Ishikawa (cell line): ENCODE measurements around the gene KCNAB1.
A peak's percentile ranks its signal among the peaks of the same experiment; 100 is the strongest.

Experiments used
- CEBPB ChIP-seq: IDR thresholded peaks from 2 replicates; pipeline ENCODE4 v1.6.1; 2012
- CREB1 ChIP-seq: IDR thresholded peaks from 2 replicates; pipeline ENCODE4 v1.6.1; 2012; ENCODE audit warnings: low read depth
- EGR1 ChIP-seq: IDR thresholded peaks from 2 replicates; pipeline ENCODE4 v1.6.1; 2012
- EP300 ChIP-seq: IDR thresholded peaks from 2 replicates; pipeline ENCODE4 v1.6.1; 2012; ENCODE audit warnings: borderline replicate concordance
- FOXM1 ChIP-seq: IDR thresholded peaks from 2 replicates; pipeline ENCODE4 v1.6.1; 2012; ENCODE audit warnings: low read depth, borderline replicate concordance
- NFIC ChIP-seq: IDR thresholded peaks from 2 replicates; pipeline ENCODE4 v1.6.1; 2012
- RAD21 ChIP-seq: IDR thresholded peaks from 2 replicates; pipeline ENCODE4 v1.6.1; 2012; ENCODE audit warnings: low read depth
- TAF1 ChIP-seq: IDR thresholded peaks from 2 replicates; pipeline ENCODE4 v1.6.1; 2012; ENCODE audit warnings: low read depth, mild to moderate bottlenecking
- TCF12 ChIP-seq: IDR thresholded peaks from 2 replicates; pipeline ENCODE4 v1.6.1; 2012; ENCODE audit warnings: low read depth
- TEAD4 ChIP-seq: IDR thresholded peaks from 2 replicates; pipeline ENCODE4 v1.6.1; 2012
- YY1 ChIP-seq: IDR thresholded peaks from 2 replicates; pipeline ENCODE4 v1.6.1; 2012; ENCODE audit warnings: low read depth
- ZBTB7A ChIP-seq: IDR thresholded peaks from 2 replicates; pipeline ENCODE4 v1.6.1; 2012; ENCODE audit warnings: low read depth
- TF ChIP-seq, protein P1 (sequence below): IDR thresholded peaks from 2 replicates; pipeline ENCODE4 v1.6.1; 2012
- TF ChIP-seq, protein P2 (sequence below): IDR thresholded peaks from 2 replicates; pipeline ENCODE4 v1.6.1; 2012; ENCODE audit warnings: low read depth, mild to moderate bottlenecking
- TF ChIP-seq, protein P3 (sequence below): IDR thresholded peaks from 2 replicates; pipeline ENCODE4 v1.6.1; 2012

KCNAB1 gene

DNA sequence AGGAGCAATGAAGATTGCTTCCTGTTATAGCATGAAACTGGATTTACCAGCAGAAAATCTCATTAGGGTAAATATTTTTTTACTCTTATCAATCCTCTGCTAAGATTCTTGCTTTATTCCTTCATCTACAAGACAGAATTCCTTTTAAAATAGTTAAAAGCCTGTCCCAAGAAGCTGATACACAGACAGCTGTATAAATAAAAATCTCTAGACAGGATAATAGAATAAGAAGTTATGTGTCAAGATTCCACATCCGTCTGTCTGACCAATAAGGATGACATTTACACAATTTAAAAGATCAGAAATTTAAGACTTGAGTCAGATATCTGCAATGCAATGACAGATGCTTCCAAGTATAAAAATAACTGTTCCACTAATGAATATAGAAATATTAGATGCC, 376.9 kb downstream of the KCNAB1 start:
- TF ChIP-seq EP300, result no peak
- no peak for TF ChIP-seq CEBPB
- TF ChIP-seq, protein P1, sequence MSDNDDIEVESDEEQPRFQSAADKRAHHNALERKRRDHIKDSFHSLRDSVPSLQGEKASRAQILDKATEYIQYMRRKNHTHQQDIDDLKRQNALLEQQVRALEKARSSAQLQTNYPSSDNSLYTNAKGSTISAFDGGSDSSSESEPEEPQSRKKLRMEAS, result no peak
- TF ChIP-seq NFIC, result no peak
- TF ChIP-seq, protein P2, sequence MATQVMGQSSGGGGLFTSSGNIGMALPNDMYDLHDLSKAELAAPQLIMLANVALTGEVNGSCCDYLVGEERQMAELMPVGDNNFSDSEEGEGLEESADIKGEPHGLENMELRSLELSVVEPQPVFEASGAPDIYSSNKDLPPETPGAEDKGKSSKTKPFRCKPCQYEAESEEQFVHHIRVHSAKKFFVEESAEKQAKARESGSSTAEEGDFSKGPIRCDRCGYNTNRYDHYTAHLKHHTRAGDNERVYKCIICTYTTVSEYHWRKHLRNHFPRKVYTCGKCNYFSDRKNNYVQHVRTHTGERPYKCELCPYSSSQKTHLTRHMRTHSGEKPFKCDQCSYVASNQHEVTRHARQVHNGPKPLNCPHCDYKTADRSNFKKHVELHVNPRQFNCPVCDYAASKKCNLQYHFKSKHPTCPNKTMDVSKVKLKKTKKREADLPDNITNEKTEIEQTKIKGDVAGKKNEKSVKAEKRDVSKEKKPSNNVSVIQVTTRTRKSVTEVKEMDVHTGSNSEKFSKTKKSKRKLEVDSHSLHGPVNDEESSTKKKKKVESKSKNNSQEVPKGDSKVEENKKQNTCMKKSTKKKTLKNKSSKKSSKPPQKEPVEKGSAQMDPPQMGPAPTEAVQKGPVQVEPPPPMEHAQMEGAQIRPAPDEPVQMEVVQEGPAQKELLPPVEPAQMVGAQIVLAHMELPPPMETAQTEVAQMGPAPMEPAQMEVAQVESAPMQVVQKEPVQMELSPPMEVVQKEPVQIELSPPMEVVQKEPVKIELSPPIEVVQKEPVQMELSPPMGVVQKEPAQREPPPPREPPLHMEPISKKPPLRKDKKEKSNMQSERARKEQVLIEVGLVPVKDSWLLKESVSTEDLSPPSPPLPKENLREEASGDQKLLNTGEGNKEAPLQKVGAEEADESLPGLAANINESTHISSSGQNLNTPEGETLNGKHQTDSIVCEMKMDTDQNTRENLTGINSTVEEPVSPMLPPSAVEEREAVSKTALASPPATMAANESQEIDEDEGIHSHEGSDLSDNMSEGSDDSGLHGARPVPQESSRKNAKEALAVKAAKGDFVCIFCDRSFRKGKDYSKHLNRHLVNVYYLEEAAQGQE, result no peak
- TF ChIP-seq EGR1, result no peak
- TF ChIP-seq TEAD4, result no peak
- no peak for TF ChIP-seq TCF12
- TF ChIP-seq RAD21, result no peak
- no peak for TF ChIP-seq TAF1
- TF ChIP-seq, protein P3, sequence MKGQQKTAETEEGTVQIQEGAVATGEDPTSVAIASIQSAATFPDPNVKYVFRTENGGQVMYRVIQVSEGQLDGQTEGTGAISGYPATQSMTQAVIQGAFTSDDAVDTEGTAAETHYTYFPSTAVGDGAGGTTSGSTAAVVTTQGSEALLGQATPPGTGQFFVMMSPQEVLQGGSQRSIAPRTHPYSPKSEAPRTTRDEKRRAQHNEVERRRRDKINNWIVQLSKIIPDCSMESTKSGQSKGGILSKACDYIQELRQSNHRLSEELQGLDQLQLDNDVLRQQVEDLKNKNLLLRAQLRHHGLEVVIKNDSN, result no peak
- TF ChIP-seq ZBTB7A, result no peak
- no peak for TF ChIP-seq FOXM1
- no peak for TF ChIP-seq YY1
- TF ChIP-seq CREB1, result no peak

DNA sequence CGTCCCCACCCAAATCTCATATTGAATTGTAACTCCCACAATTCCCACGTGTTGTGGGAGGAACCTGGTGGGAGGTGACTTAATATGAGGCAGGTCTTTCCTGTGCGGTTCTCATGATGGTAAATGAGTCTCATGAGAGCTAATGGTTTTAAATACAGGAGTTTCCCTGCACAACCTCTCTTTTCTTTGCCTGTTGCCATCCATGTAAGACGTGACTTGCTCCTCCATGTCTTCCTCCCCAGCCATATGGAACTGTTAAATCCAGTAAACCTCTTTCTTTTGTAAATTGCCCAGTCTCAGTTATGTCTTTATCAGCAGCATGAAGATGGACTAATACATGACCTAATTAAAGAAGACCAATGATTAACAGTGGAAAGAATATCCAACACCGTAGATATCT, 377.9 kb downstream of the KCNAB1 start:
- TF ChIP-seq CEBPB, result no peak
- no peak for TF ChIP-seq EP300

DNA sequence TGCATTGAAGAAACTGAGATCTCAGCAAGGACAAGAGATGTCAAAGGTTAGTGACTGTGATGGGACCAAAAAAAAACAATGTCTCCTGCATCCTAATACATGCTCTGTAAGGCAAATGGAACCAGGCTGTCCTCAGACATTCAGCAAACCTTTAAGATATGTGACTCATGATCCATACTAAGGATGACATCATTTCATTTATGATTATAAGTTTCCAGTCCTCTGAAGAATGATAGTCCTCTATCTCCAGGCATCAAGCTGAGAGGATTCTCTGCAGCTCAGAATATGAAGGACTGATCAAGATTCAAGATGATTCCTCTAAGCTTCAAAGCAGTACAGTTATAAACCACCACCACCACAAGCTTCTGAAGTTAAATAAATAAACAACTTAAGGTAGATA, 386.9 kb downstream of the KCNAB1 start:
- TF ChIP-seq CEBPB (no peak), ZBTB7A (no peak), NFIC (no peak), TCF12 (no peak), CREB1 (no peak), EP300 (no peak), TAF1 (no peak), YY1 (no peak), EGR1 (no peak), FOXM1 (no peak)
- TF ChIP-seq, protein P1, result no peak
- TF ChIP-seq, protein P2, result no peak
- TF ChIP-seq, protein P3, result no peak

DNA sequence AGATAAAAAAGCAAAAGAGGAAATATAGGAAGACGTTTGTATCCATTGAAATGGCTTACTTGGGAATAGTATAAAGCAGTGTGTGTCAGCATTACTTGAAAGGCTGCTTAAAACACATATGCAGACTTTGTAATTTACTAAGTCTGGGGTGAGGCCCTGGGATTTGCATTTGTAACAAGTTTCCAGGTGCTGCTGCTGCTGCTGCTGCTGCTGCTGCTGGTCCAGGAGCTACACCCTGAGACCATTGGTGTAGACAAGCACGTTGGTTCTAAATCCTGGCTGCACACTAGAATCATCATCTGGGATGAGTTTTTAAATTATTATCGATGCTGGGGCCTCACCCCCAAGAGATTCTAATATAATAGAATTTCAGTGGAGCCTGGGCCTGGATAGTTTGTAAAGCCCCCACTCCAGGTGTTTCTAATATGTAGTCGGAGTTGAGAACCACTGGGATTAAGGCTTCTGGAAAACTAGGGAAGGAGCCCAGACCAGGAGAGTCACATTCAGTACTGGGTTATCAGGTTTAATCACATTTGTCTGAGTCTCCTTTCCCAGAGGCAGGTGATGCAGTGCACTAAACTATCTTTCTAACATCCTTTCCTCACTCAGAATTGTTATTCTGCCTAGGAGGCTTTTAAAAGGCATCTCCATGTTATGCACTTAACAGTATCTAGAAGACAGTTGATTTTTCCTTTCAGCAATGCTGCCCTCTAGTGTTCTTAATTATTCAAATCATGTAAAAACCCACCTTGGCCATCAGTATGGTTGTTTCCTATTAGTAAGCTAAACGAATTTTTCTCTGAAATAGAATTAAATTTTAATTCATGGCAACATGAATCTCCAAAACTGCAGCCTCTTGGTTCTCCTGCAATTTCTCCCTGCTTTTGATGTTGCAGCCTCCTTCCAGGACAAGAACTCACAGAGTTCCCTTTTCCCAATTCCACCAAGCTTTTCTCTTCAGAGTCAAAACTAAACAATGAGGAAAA, 389.1 kb downstream of the KCNAB1 start:
- TF ChIP-seq RAD21 (peak; percentile 70), NFIC (no peak)

DNA sequence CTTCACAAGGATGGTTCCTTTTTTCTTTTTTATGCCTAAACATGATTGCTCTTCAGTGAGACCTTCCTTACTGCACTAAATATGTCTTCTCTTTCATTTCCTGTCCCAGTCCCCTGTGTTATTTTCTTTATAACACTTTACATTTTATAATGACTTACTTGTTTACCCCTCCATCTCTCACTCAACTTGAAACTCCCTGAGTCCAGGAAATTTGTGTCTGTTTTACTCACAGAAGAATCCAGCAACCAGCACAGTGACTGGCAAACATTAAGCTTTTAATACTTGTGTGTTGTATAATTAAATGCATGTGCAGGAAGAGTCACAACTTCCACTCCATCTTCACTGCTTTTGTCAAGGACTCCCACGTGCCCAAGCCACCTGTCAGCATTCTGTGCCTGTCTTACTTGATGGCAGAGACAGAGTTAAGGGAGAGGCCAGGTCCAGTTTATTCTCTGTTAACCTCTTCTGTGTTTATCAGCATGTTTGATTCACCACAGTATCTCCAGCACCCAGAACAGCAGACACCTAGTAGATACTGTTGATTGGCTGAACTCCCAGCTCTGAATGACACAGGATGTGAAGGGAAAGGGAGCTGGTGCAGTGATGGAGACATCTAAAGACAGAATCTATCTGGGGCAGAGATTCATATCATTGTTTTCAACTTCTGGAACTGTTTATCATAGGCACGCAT, 391.8 kb downstream of the KCNAB1 start:
- TF ChIP-seq CEBPB (no peak), TCF12 (no peak), RAD21 (no peak), TEAD4 (no peak), FOXM1 (no peak), EGR1 (no peak), TAF1 (no peak), ZBTB7A (no peak), YY1 (no peak), NFIC (no peak), CREB1 (no peak)
- TF ChIP-seq, protein P2, result no peak
- TF ChIP-seq, protein P1, result no peak
- TF ChIP-seq, protein P3, result no peak
